Astrocyte (in vitro differentiated cells and primary cell): ENCODE data around the gene KPNA1. TPM values are rescaled to one million over a fixed set of nuclear protein-coding genes. Genes with fewer than 3 reads are reported as not detected.

ENCODE experiments used
- total RNA-seq: library from RNA; stranded (reverse); gene quantifications from 2 replicates; pipeline ENCODE4 v1.2.1, GENCODE V29; 2021

The KPNA1 gene
- total RNA-seq, 1 donor from 2014 or later, result 165 TPM

Other genes starting within 250 kb of the KPNA1 start
- gene CSTA, start 189.7 kb downstream of the KPNA1 start, total RNA-seq, result 0.41 and 0.55 TPM in 2 replicates
- 43.2 and 46.6 TPM in 2 replicates for gene MIX23, start 131.7 kb downstream of the KPNA1 start, total RNA-seq
- 65.1 and 72.2 TPM in 2 replicates for gene FAM162A, start 130.8 kb downstream of the KPNA1 start, total RNA-seq
- 3.9 and 4.0 TPM in 2 replicates for gene WDR5B, start 98.9 kb downstream of the KPNA1 start, total RNA-seq
- gene PARP9, start 49.4 kb upstream of the KPNA1 start, total RNA-seq, result 74.1 and 86.0 TPM in 2 replicates
- 81.2 and 86.3 TPM in 2 replicates for gene DTX3L, start 49.4 kb upstream of the KPNA1 start, total RNA-seq
- 0.09 and 0.22 TPM in 2 replicates for gene PARP15, start 62.7 kb upstream of the KPNA1 start, total RNA-seq
- 148 and 163 TPM in 2 replicates for gene PARP14, start 165.9 kb upstream of the KPNA1 start, total RNA-seq